Measurements from ENCODE around the gene TET3. TPM values are rescaled to one million over a fixed set of nuclear protein-coding genes. Genes with fewer than 3 reads are reported as not detected.

Gene TET3
- total and polyA plus RNA-seq, 2 of the 8 experiments (the other 6 are each of a cell fraction or from before 2014, with no cell fraction given): 4.5 to 21.1 TPM

GRCh38 chr2:74031959-74032287 is 47.2 kb downstream of the TET3 start:
- Histone ChIP-seq H2BK12ac (ENCODE audit: low read depth, low read length) (no peak overlapping the region), H3K18ac (ENCODE audit: extremely low read depth, low read length) (no peak overlapping the region), H3K9me3 (ENCODE audit: insufficient read depth in 2 of 2, low read depth in 1 of 2, low read length in 1 of 2) (peaks cover 0 to 7% of the 10 kb centered on the region in 2 experiments; a peak in 1 of 4 replicates), H2AFZ (ENCODE audit: low read length) (no peak overlapping the region), H2AK5ac (ENCODE audit: low read depth, low read length) (no peak overlapping the region), H3K79me1 (ENCODE audit: low read depth, low read length) (peaks cover 10% of the 10 kb centered on the region), H2BK5ac (ENCODE audit: low read depth, low read length) (no peak overlapping the region), H3K27ac (ENCODE audit: low read depth, low read length) (no peak overlapping the region), H4K91ac (replicated peaks; ENCODE audit: insufficient read length, low read length) (no peak overlapping the region), H3K79me2 (ENCODE audit: control insufficient read depth in 1 of 2, insufficient read depth in 2 of 2, low read length in 2 of 2) (peaks cover 0 to 89% of the 10 kb centered on the region in 2 experiments; a peak in 3 of 4 replicates), H3K4me1 (replicated peaks in 1 of 4; ENCODE audit: control insufficient read depth in 3 of 4, insufficient read depth in 4 of 4, low read length in 3 of 4) (peaks cover 12 to 21% (median 16%) of the 10 kb centered on the region in 4 experiments), H3K4me2 (ENCODE audit: insufficient read depth in 1 of 2, low read depth in 2 of 2, low read length in 2 of 2) (0 out of 4 replicates have a peak overlapping the region, but pooled peaks of 1 of the 2 experiments have one; percentile 20), H3K4me3 (ENCODE audit: extremely low read depth in 1 of 4, insufficient read depth in 2 of 4, low read depth in 3 of 4, low read length in 4 of 4) (0 out of 8 replicates have a peak overlapping the region, but pooled peaks of 1 of the 4 experiments have one; percentile 0), H3K23me2 (ENCODE audit: low read depth, low read length) (no peaks in the 10 kb centered on the region), H3K4ac (replicated peaks; ENCODE audit: insufficient read length, low read depth, low read length) (no peak overlapping the region), H4K5ac (ENCODE audit: insufficient read length, low read depth, low read length) (no peak overlapping the region), H3K14ac (ENCODE audit: insufficient read length) (no peak overlapping the region), H3K27me3 (replicated peaks in 1 of 4; ENCODE audit: control insufficient read depth in 3 of 4, extremely low read depth in 1 of 4, insufficient read depth in 3 of 4, low read length in 3 of 4) (no peaks in the 10 kb centered on the region), H3K9ac (replicated peaks in 1 of 4; ENCODE audit: extremely low read depth in 1 of 4, low read depth in 3 of 4, low read length in 3 of 4) (no peak overlapping the region), H3K56ac (replicated peaks; ENCODE audit: insufficient read length, low read depth, low read length) (no peak overlapping the region), H2BK15ac (ENCODE audit: low read length) (no peak overlapping the region), H4K8ac (ENCODE audit: extremely low read depth, insufficient read depth, low read length) (no peak overlapping the region; the same call in 1 of the 2 replicates), H2BK120ac (replicated peaks; ENCODE audit: low read depth, low read length) (no peak overlapping the region), H3K36me3 (ENCODE audit: control insufficient read depth in 2 of 4, insufficient read depth in 4 of 4, low read length in 3 of 4) (no peaks in the 10 kb centered on the region), H3K23ac (ENCODE audit: insufficient read length) (no peak overlapping the region), H4K20me1 (replicated peaks in 1 of 2; ENCODE audit: control insufficient read depth in 1 of 2, insufficient read depth in 2 of 2, low read length in 2 of 2) (peaks cover 2 to 9% of the 10 kb centered on the region in 2 experiments), H2BK20ac (ENCODE audit: low read length) (no peak overlapping the region)
- ChIA-PET CTCF (ENCODE audit: partially characterized antibody) (interaction anchor here (0.7 to 2.0 kb wide), 5 partner anchors 10 to 50 kb away, joined by 3 to 6 read pairs (median 4); no protein-coding TSS in a partner anchor), POLR2A (ENCODE audit: partially characterized antibody) (interaction anchor here (0.9 to 2.3 kb wide), 6 partner anchors 9 to 50 kb away, joined by 3 to 7 read pairs (median 3); partner anchors contain the start of gene TET3)
- 85% methylated on average over 2 of the region's 2 CpGs; no CpG with 5 or more reads in 1 of the 2 experiments for WGBS, 2 experiments (ENCODE audit: extremely low coverage in 1 of 2, insufficient coverage in 1 of 2, insufficient read length in 1 of 2, insufficient replicate concordance in 2 of 2, low coverage in 1 of 2, low lambda C conversion rate in 2 of 2, missing lambda C conversion rate in 1 of 2)
- FAIRE-seq (no peak), DNase-seq (ENCODE audit: low read depth in 1 of 2, low spot score in 2 of 2) (no peak)
- TF ChIP-seq, protein P1, sequence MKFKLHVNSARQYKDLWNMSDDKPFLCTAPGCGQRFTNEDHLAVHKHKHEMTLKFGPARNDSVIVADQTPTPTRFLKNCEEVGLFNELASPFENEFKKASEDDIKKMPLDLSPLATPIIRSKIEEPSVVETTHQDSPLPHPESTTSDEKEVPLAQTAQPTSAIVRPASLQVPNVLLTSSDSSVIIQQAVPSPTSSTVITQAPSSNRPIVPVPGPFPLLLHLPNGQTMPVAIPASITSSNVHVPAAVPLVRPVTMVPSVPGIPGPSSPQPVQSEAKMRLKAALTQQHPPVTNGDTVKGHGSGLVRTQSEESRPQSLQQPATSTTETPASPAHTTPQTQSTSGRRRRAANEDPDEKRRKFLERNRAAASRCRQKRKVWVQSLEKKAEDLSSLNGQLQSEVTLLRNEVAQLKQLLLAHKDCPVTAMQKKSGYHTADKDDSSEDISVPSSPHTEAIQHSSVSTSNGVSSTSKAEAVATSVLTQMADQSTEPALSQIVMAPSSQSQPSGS (IDR thresholded peaks at IDR 0.05; ENCODE audit: low read length): no peak
- TF ChIP-seq EGR1 (IDR thresholded peaks at IDR 0.05; ENCODE audit: borderline replicate concordance, low read depth, low read length) (no peak), YY1 (IDR thresholded peaks at IDR 0.05; ENCODE audit: low read depth, low read length) (no peak), CEBPB (IDR thresholded peaks at IDR 0.05; ENCODE audit: low read depth, low read length) (no peak)

All from H1 (cell line).